Mammary epithelial cell (primary cell): ENCODE measurements around the gene HMG20B.

Source experiments
- CTCF ChIP-seq, 2 donors: IDR thresholded peaks in 1 of 2; conservative IDR thresholded peaks in 1 of 2; 2 replicates each; pipeline ENCODE4 v1.5.1; 2011 to 2012; ENCODE audit warnings: inconsistent platforms in 2 of 2, low read length in 2 of 2, mild to moderate bottlenecking in 2 of 2, control low read depth in 1 of 2, low read depth in 1 of 2; ENCODE audit not compliant: insufficient read depth in 1 of 2; ENCODE audit errors: extremely low read depth in 1 of 2
- EZH2 ChIP-seq: IDR thresholded peaks from 2 replicates; pipeline ENCODE4 v1.6.1; 2012; ENCODE audit warnings: low read length, inconsistent platforms, borderline replicate concordance

GRCh38 chr19:3537438-3538240 lies 35.1 kb upstream of the HMG20B start:
- no peak for TF ChIP-seq CTCF (conservative IDR thresholded peaks at IDR 0.05 in 1 of 2, IDR thresholded peaks at IDR 0.05 in 1 of 2; ENCODE audit: extremely low read depth in 1 of 2, insufficient read depth in 1 of 2, low read depth in 1 of 2, low read length in 2 of 2)
- no peak for TF ChIP-seq EZH2
